AG09309 (cell line): ENCODE measurements around the gene CALY.

Experiments used
- DNase-seq: peaks from one replicate; pipeline ENCODE4 v3.0.0-alpha.2; 2010; ENCODE audit warnings: low read depth
- H3K4me3 ChIP-seq: 2 replicates; pipeline ENCODE4 v1.5.1; 2011; ENCODE audit warnings: mild to moderate bottlenecking, low read depth, low read length, moderate library complexity; ENCODE audit not compliant: control insufficient read depth
- CTCF ChIP-seq: IDR thresholded peaks from 2 replicates; pipeline ENCODE4 v1.5.1; 2011; ENCODE audit warnings: mild to moderate bottlenecking, low read depth, low read length, inconsistent platforms; ENCODE audit not compliant: insufficient read depth, control insufficient read depth; ENCODE audit errors: missing control alignments

Gene CALY

GRCh38 chr10:133299738-133300137, 37.0 kb downstream of the CALY start:
- no peak overlapping the region for H3K4me3 ChIP-seq
- DNase-seq = no peak
- no peak for TF ChIP-seq CTCF

GRCh38 chr10:133299224-133299623, 37.5 kb downstream of the CALY start:
- no peak for TF ChIP-seq CTCF
- DNase-seq = no peak
- no peak overlapping the region for H3K4me3 ChIP-seq

GRCh38 chr10:133298466-133298865, 38.2 kb downstream of the CALY start:
- no peak for DNase-seq
- TF ChIP-seq CTCF = no peak
- no peak overlapping the region for H3K4me3 ChIP-seq

GRCh38 chr10:133297504-133297903, 39.2 kb downstream of the CALY start:
- no peak for TF ChIP-seq CTCF
- no peak overlapping the region for H3K4me3 ChIP-seq
- no peak for DNase-seq

GRCh38 chr10:133295426-133296320, 41.0 kb downstream of the CALY start:
- no peak for DNase-seq
- TF ChIP-seq CTCF = no peak
- no peak overlapping the region for H3K4me3 ChIP-seq

- H3K4me3 ChIP-seq = no peak overlapping the region
- no peak for DNase-seq
- no peak for TF ChIP-seq CTCF
Observed at GRCh38 chr10:133294189-133294588, 42.5 kb downstream of the CALY start.
